Measurements from ENCODE around the gene SEZ6.

The SEZ6 gene

GRCh38 chr17:29005936-29006511 is at the start of gene SEZ6:
TSS of gene SEZ6 (minus strand) at chr17:29006033. CDS start at chr17:29005869, 164 bp downstream.
- in situ Hi-C loops (cut with MboI; ENCODE audit: low sequenced_read_pairs) = no loop called here

- in situ Hi-C loops (cut with MboI; ENCODE audit: low sequenced_read_pairs) = no loop called here
These were observed 49.0 kb upstream of the SEZ6 start for GRCh38 chr17:29054835-29055234.

GRCh38 chr17:29051731-29052130 is 45.9 kb upstream of the SEZ6 start:
- in situ Hi-C loops (cut with MboI; ENCODE audit: low sequenced_read_pairs) = no loop called here

GRCh38 chr17:29051194-29051593 is 45.4 kb upstream of the SEZ6 start:
- in situ Hi-C loops (cut with MboI; ENCODE audit: low sequenced_read_pairs) = no loop called here

- in situ Hi-C loops (cut with MboI; ENCODE audit: low sequenced_read_pairs) = no loop called here
These were observed 44.3 kb upstream of the SEZ6 start for GRCh38 chr17:29050176-29050575.

GRCh38 chr17:29049541-29050145 is 43.8 kb upstream of the SEZ6 start:
- in situ Hi-C loops (cut with MboI; ENCODE audit: low sequenced_read_pairs) = no loop called here

GRCh38 chr17:29048440-29049368 is 42.9 kb upstream of the SEZ6 start:
- in situ Hi-C loops (cut with MboI; ENCODE audit: low sequenced_read_pairs) = no loop called here

GRCh38 chr17:29046473-29046839 is 40.6 kb upstream of the SEZ6 start:
- in situ Hi-C loops (cut with MboI; ENCODE audit: low sequenced_read_pairs) = no loop called here

GRCh38 chr17:29045734-29046472 is 40.1 kb upstream of the SEZ6 start:
- in situ Hi-C loops (cut with MboI; ENCODE audit: low sequenced_read_pairs) = no loop called here

GRCh38 chr17:29045026-29045425 is 39.2 kb upstream of the SEZ6 start:
- in situ Hi-C loops (cut with MboI; ENCODE audit: low sequenced_read_pairs) = no loop called here

- in situ Hi-C loops (cut with MboI; ENCODE audit: low sequenced_read_pairs) = no loop called here
These were observed 37.8 kb upstream of the SEZ6 start for GRCh38 chr17:29043539-29044145.

GRCh38 chr17:29042679-29043538 is 37.1 kb upstream of the SEZ6 start, which contains the start of gene PIPOX:
TSS of gene PIPOX (plus strand) at chr17:29043141. CDS start at chr17:29043226, 85 bp downstream.
- in situ Hi-C loops (cut with MboI; ENCODE audit: low sequenced_read_pairs) = no loop called here

- in situ Hi-C loops (cut with MboI; ENCODE audit: low sequenced_read_pairs) = no loop called here
These were observed 36.3 kb upstream of the SEZ6 start for GRCh38 chr17:29042026-29042678.

GRCh38 chr17:29041571-29041970 is 35.7 kb upstream of the SEZ6 start:
- in situ Hi-C loops (cut with MboI; ENCODE audit: low sequenced_read_pairs) = no loop called here

GRCh38 chr17:29041091-29041490 is 35.3 kb upstream of the SEZ6 start:
- in situ Hi-C loops (cut with MboI; ENCODE audit: low sequenced_read_pairs) = no loop called here

GRCh38 chr17:29039764-29040598 is 34.1 kb upstream of the SEZ6 start:
- in situ Hi-C loops (cut with MboI; ENCODE audit: low sequenced_read_pairs) = no loop called here

- in situ Hi-C loops (cut with MboI; ENCODE audit: low sequenced_read_pairs) = no loop called here
These were observed 32.4 kb upstream of the SEZ6 start for GRCh38 chr17:29038085-29038795.

GRCh38 chr17:29037739-29038084 is 31.9 kb upstream of the SEZ6 start:
- in situ Hi-C loops (cut with MboI; ENCODE audit: low sequenced_read_pairs) = no loop called here
